ENCODE data around the gene PFDN1.

- TF ChIP-seq PPARA (CRISPR knock-in tag; IDR thresholded peaks at IDR 0.05; ENCODE audit: borderline replicate concordance) (no peak), ZFP30 (CRISPR knock-in tag; IDR thresholded peaks at IDR 0.05) (no peak), ZC3H10 (CRISPR knock-in tag; IDR thresholded peaks at IDR 0.05) (no peak), CREB5 (CRISPR knock-in tag; IDR thresholded peaks at IDR 0.05; ENCODE audit: low read depth) (no peak), GLIS3 (CRISPR knock-in tag; IDR thresholded peaks at IDR 0.05) (no peak), ARNTL (CRISPR knock-in tag; IDR thresholded peaks at IDR 0.05; ENCODE audit: borderline replicate concordance, low read depth) (no peak), RARB (CRISPR knock-in tag; IDR thresholded peaks at IDR 0.05) (no peak), ZNF70 (CRISPR knock-in tag; IDR thresholded peaks at IDR 0.05) (no peak), PATZ1 (CRISPR knock-in tag; IDR thresholded peaks at IDR 0.05; ENCODE audit: borderline replicate concordance) (no peak), BACH2 (CRISPR knock-in tag; IDR thresholded peaks at IDR 0.05; ENCODE audit: borderline replicate concordance) (no peak)
These were observed 6.9 kb upstream of the PFDN1 start for GRCh38 chr5:140309706-140310249.

Data from SK-N-SH treated with all-trans-retinoic acid at 6 μM for 48 hours (cell line).